Measurements from ENCODE around the gene NPAS2.

GRCh38 chr2:100806550-100806949 lies 13.4 kb upstream of the NPAS2 start:
- TF ChIP-seq, protein P1, sequence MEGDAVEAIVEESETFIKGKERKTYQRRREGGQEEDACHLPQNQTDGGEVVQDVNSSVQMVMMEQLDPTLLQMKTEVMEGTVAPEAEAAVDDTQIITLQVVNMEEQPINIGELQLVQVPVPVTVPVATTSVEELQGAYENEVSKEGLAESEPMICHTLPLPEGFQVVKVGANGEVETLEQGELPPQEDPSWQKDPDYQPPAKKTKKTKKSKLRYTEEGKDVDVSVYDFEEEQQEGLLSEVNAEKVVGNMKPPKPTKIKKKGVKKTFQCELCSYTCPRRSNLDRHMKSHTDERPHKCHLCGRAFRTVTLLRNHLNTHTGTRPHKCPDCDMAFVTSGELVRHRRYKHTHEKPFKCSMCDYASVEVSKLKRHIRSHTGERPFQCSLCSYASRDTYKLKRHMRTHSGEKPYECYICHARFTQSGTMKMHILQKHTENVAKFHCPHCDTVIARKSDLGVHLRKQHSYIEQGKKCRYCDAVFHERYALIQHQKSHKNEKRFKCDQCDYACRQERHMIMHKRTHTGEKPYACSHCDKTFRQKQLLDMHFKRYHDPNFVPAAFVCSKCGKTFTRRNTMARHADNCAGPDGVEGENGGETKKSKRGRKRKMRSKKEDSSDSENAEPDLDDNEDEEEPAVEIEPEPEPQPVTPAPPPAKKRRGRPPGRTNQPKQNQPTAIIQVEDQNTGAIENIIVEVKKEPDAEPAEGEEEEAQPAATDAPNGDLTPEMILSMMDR (IDR thresholded peaks at IDR 0.05; ENCODE audit: low read length): no peak
- TF ChIP-seq EZH2phosphoT487 (IDR thresholded peaks at IDR 0.05; ENCODE audit: low read length): no peak
- TF ChIP-seq EZH2 (optimal IDR thresholded peaks at IDR 0.05; ENCODE audit: low read depth, low read length): no peak

Data from MM.1S (cell line).